Middle frontal gyrus (tissue), 1 donor: ENCODE measurements around the gene KATNIP.

Experiments
- DNase-seq: peaks from one replicate; pipeline ENCODE4 v3.0.0-alpha.2; 2015; ENCODE audit warnings: low spot score; ENCODE audit errors: extremely low spot score

The KATNIP gene

DNA sequence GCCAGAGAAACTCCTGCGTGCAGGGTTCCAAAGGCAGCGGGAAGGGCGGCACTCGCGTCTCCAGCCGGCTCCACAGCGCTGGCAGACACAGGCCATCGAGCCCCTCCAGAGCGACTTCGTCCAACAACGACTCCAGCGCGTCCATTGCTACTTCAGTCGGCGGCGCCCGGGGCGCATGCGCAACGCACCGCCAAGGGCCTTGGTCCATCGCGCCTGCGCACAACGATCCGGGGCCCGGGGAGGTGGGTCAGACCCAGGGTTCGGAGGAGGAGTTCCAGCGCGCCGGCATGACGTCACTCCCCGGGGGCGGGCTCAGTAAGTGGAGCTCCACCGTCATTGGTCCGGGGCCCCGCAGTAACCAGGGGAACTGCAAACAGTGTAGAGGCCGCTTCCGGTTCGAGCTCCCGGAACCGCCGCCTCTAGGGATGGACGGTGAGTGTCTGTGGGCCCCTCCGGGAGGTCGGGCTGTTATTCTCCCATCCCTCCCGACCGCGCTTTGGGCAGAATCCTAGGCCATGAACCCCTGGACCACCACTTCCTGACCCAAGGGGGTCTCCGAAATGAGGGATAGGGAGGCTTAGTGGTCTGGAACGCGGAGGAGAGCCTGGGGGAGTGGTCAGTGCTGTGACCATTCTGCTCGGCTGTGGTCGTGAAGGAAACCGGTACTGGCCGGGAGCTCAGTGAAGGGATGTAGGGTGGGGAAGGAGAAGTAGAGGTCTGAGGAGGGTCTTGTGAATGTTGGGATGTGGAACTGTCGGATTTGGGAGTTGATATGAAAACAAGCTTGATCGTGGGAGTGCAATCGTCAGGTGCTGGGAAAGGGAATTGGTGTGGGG is at the start of gene KATNIP, which contains the start of gene GTF3C1:
Gene KATNIP (plus strand): TSS at position 399 of the 836 bp plus-strand sequence. CDS start 27 bp downstream, at position 426.
Gene GTF3C1 (minus strand): TSS at position 168 of the 836 bp plus-strand sequence. CDS start 23 bp downstream, at position 145.
- DNase-seq: peak; percentile 100

DNA sequence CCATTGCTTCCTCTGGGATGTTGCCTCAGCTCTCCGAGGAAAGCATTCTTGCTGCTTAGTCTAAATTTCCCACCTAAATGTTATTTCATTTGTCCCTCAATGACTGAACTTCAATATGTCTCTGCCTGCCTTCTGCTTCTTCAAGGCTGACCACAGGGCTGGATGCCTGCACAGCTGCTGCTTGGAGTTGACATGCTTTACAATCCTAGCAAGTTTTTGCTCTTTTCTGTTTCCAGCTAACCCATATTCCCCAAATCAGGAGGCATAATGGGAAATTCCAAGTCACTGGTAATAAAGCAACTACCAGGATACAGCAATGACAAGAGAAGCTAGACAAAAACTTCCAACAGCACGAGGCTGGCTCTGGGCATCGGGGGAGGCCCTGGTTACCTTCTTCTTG is 49.1 kb upstream of the KATNIP start:
- DNase-seq: no peak

DNA sequence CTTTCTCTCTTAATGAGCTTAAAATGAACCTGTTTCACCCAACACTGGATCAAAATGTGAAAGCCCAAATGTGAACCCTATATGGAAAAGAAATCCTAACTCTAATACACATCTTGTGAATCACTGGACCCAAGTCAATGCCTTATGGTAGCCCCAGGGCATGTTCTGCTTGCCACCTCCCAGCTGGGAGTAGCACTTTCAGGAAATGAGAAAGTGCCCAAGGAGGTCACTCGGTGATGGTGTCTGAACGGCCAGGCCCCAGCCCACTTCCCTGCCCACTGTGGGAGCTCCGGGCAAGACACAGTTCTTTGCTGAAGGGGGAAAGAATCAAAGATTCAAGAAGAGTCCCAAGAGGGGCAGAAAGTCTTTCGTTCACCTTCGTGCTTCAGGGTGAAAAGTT is 46.3 kb upstream of the KATNIP start:
- no peak for DNase-seq

DNA sequence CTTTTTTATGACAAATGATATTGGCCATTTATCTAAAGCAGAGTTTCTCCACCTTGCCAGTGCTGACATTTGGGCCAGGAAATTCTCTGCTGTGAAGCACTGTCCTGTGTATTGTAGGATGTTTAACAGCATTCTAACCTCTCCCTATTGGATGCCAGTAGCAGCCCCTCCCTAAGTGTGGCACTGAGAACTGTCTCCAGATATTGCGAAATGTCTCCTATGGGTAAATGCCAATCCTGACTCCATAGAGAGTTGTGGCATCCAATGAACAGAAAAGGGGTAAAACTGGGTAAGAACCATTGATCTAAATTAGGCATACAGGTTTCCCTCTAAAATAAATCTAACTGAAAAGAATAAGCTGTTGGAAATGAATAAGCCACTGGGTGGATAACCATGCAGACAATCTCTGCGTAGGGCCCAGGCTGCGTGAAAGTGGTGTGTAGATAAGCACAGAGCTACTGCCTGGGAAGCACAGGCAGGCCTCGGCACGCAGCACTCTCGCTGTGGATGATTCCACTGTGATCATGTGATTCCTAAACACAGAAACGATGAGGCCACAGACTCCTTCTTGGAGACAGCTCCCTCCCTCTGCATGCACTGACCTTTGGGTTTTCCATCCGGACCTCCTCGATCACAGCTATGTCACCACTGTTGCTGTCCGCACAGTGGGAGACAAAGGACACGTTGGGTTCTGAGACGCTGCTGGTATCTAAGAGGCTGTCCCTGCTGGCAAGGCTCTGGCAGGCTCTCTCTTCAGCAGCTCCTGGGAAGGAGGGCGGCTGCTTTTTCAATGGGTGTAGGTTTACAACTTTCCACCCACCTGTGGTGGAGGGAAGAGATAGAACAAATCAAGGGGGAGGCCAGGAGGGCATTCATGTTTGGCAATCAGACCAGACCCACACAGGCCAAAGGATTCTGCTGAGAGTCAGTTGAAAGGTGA is 44.4 kb upstream of the KATNIP start:
- DNase-seq: no peak

DNA sequence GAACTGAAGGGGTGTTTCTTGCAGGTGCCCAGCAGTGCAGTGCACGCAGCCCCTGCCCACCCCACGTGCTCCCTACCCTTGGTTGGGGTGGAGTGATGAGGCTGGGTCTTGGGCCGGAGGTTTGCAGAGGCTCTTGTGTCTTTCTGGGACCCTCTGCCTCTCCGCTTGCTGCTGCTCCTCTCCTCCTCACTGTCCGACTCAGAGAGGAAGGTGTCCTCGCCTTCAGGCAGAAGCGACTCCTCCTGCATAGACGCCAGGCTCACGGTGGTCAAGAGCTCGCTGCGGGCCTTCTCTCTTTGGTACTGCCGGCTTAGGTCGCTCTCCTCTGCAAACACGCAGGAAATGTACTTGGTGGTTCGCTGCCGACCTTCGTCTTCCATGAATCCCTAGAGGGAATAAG is 43.2 kb upstream of the KATNIP start:
- no peak for DNase-seq

DNA sequence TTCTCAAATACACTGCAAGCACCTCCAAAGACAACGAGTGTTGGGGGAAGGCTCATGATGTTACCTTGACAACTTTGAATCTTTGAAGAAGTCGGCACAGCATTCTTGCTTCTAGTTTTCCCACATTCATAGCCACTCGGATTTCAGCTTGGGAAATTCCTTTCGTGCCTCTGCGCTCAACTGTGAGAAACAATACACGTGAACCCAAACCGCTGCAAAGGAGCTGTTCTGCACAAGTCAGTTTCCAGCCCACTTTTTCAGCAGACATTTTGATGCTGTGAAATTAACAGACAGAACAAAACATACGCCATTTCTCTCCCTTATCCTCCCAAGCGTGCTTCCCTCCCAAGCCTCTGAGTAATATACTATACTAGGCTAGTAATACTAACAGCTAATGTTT is 41.5 kb upstream of the KATNIP start:
- DNase-seq: no peak

DNA sequence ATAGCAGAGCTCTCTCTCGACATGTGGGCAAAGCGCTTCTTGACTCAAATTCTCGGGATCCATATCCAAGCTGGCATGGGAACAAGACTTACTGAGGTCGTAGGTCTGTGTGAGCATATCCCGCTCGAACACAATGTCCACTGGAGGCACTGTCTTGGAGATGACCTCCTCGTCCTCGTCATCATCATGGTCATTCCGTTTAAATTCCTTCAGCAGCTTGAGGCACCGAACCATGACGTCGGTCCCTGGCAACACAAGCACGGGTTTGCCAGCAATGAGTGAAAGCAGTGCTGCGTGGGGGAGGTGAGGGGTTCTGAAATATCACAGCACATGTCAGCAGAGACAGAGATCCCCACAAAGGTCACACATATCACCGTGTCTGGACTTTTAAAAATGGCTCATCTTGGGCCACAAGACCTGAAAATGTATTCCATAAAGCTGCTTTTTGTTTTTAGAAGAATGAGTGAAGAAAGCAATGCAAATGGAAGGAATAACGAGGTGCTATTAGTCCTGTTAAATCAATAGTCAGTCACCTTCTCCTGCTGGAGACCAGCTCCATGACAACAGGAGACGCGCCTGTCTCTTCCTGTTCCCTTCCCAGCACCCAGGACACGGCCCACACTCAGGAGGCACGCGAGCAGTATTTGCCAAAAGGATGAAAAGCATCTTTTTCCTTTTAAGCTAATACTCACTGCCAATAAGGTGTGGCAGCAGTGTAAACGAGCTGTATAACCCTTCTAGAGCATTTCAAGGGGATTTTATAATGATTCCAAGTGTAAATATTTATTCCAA is 38.1 kb upstream of the KATNIP start:
- DNase-seq: no peak

DNA sequence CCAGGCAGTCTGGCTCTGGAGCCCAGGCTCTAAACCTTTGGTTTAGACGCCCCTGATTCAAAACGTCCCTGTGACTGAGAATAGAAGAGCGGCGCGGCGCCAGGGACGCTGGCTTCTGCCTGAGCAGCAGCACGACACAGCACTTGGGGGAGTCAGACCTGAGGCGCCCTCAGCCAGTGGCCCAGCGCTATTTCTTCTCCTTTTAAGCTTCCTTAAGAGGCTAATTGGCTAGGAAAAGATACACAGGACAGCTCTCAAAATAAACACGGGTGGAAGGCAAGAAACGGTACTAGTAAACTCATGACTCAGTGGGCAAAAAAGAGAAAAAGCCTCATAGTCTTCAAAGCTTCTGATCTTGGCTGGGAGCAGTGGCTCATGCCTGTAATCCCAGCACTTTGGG is 35.1 kb upstream of the KATNIP start:
- no peak for DNase-seq

DNA sequence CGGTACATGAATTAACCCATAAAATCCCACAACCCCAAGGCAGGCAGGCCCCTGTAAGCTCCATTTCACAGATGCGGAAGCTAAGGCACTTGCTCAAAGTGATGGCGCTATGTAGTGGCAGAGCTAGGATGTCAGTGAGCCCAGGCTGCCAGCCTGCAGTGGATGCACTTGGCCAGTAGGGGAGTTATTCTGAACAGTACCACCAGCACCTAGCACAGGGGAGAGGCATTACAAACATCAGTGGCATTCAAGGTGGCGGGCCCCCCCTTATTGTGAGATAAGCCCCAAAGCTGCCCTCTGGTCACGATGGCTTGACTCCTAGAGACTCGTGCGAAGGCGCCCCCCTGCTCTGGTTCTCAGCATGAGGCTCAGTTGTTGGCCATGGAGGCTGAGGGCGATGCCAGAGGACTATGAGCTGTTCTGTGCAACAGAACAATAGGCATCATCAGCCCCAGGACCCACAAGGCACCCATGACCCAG is 34.0 kb upstream of the KATNIP start:
- DNase-seq: no peak

DNA sequence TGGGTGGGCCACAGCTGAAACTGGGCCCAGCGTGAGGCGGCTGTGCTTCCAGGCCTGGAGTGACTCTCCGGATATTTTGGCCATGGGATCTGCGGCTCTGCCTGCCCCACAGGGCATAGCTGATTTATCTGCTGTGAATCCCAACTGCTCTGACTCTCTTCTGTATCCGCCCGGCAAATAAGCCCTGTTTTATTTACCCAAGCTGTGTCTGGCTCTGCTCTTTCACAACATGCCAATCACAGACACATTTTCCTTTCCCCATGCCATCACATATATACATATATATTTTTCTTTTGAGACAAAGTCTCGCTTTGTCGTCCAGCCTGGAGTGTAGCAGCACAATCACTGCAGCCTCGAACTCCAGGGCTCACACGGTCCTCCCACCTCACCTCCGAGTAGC is 33.6 kb upstream of the KATNIP start:
- no peak for DNase-seq

DNA sequence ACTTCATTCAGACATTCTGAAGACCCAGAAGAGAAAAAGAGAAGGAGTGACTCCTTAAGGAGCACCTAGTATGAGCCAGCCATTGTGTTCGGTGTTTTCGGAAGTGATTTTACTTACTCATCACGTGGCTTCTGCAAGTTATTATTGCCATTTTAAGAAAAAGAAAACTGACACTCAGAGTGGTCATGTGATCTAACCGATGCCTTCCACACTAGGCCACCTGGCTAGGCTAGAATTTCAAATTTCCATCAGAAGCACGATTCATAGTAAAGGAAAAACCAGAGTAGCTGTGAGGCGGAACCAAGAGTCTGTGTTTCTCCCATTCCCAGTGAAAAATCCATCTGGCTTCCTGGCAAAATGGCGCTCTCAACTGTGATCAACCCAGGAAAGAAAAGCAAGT is 32.3 kb upstream of the KATNIP start:
- DNase-seq: no peak

DNA sequence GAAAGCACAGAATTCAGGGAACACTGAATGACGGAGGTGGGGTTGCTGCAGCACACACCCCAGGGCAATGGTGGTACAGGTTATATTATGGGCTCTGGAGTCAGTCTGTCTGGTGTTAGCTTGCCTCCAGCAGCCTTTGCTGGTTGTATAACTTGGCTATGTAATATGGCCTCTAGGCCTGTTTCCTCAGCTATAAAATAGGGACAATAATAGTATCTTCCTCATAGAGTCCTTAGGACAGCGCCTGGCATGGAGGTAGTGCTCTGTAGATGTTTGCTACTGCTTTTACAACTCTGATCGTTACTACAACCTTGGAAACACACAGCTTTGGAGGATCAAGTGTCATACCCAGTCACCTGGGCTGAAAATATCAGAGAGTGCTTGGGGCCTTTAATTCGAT is 31.7 kb upstream of the KATNIP start:
- no peak for DNase-seq

DNA sequence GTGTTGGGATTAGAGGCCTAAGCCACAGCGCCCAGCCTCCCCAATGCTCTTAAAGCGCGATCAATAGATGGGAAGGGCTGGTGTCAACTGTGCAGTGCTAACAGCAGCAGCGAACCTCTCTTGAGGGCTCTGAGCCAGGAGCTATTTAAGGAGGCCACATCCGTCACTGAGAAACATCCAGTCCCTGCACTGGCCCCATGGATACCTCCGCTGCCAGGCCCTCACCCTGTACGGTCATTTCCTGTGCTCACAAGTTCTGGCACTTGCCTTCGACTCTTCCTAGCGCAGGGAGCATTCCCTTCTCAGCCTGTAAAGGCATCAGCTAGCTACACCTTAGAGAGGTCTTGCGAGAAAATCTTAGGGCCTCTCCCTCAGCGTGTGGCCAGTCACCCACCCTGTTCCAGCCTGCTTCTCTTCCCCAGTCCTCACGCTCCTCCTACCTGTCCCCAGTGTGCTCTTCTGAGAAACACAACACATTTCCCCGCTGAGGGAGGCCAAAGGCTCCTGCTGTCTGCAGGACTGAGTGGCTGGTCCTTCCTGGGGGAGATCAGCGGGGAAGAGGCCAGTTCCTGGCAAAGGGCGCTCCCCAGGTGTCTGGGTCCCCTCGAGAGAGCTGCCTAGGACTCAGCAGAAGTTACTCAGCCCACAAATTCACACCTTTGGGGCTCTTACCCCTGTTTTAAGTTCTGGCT is 28.8 kb upstream of the KATNIP start:
- no peak for DNase-seq

DNA sequence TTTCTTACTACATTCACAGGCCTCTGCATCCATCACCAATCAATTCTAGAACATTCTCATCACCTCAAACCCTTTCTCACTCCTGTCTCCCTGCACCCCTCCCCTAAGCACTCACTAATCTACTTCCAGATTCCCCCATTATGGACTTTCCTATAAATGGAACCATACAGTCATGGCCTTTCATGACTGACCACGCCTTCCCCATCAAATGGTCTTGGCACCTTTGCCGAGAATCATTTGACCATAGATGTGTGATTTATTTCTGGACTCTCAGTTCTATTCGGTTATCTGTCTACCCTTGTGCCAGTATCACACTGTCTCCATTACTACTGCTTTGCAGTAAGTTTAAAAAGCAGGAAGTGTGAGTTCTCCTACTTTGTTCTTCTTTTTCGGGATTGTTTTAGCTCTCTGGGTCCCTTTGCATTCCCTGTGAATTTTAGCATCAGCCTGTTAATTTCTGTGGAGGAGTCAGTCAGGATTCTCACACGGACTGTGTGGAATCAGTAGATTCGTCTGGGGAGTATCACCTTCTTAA is 27.7 kb upstream of the KATNIP start:
- no peak for DNase-seq

DNA sequence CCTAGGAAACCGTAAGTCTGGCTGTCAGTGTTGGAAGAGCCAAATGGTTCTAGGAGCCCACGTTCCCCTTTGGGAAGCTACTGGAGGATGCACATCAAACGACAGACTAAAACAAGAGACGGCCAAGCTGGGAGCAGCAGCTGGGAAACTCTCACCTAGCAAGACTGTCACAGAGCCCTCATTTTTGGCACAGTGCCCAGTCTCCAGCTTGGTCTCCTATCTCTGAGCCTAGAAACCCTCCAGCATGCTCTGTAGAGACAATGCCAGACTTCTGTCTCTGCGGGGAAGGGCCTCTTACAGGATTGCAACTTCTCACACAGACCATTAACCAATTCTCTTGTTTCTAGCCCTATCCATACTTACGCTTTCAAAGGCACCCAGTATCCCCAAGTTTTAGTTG is 23.8 kb upstream of the KATNIP start:
- no peak for DNase-seq

DNA sequence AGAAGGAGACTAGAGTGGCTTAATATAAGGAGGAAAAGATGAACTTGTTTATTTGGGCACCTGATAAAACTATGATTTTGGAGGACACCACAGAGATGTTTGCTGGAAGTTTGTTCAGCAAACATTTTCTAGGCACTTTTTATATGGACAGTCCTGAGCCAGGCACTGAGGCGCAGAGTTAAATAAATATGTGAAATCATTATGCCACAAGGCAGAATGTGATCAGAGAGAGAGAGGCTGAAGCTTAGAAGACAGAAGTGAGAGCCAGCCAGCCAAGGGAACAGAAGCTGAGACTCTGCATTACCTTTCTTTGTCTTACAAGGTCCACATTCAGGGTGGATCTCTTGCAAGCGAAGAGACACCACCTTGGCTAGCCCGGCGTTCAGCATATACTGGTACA is 21.6 kb upstream of the KATNIP start:
- no peak for DNase-seq

DNA sequence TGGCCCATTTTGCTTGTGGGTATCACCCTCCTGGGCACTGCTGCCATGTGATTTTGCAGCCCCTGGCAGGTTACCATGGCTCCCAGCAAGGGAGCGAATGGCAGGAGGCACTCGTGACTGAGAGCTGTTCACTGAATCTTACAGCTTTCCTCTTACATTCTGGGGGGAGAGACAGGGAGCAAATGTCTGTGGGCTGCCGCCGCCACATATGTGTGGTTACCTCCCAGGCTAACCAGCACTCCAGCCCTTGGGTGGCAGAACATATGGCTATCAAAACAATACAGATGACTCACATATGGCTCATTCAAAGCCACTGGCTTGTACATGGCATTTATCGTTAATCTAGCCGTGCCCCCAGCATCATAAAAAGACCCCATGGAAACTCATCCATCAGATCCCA is 20.0 kb upstream of the KATNIP start:
- no peak for DNase-seq

DNA sequence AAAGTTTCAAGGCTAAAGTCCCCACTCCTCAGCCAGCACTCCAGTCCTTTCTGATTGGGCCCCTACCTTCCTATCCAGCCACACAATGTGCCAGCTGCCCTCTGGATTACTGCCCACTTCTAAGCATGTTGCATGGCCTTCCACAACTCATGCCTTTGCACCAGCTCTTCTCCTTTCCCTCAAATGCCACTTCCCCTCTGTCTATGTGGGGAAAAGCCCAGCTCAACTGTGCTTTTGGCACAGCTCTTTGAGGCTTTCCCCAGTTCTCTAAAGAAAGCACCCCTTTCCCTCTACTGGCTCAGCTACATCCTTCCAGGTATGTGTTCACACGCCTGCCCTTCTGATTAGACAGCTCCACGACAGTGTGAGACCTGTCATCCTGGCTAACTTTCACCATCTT is 18.8 kb upstream of the KATNIP start:
- no peak for DNase-seq

DNA sequence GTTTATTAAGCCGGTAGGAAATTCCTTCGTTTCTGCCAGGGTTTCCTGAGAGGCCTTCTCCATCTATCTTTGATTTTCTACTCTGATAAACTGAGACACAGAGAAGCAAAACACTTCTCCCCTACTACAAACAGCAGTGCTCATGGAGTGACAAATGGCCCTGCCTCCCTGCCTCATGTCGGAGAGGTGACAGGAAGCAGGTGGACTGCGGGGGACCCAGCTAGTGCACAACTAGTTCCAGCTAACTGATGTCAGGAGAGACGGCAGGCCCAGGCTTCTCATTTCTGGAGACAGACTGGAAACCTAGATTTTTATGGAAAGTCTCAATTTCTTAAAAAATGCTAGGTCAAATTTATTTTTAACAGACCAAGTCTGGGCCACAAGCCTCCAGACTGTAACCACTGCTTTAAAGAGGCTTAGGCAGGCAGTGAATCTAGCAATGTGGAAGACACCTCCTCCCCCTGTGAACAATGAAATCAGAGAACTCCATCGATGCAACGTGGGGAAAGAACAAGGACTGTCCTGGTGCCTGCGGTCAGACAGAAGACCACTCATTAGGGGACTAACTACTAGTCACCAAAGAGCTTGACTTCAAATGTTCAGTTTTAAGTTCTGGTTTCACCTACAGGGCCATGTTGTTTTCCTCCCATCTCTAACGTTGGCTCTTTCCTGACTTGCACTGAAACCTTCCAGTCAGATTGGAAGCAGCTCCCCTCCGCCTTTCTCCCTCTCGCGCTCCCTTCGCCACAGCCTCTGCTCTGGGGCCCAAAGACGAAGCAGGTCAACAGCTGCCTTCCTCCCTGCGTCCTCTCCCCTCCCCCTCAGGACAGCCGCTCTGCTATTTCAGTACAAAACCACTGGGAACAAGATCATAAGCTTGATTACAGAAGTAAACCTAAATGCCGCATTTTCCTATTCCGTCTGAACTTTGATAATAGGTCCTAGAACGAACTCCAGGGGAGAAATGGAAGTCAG is 17.8 kb upstream of the KATNIP start:
- DNase-seq: no peak
